Measurements from ENCODE around the gene ARHGAP33. TPM values are rescaled to one million over a fixed set of nuclear protein-coding genes. Genes with fewer than 3 reads are reported as not detected.
A peak's percentile ranks its signal among the peaks of the same experiment; 100 is the strongest.

Gene ARHGAP33
- total RNA-seq, 1 experiment from 2014 or later, result 39.6 TPM

DNA sequence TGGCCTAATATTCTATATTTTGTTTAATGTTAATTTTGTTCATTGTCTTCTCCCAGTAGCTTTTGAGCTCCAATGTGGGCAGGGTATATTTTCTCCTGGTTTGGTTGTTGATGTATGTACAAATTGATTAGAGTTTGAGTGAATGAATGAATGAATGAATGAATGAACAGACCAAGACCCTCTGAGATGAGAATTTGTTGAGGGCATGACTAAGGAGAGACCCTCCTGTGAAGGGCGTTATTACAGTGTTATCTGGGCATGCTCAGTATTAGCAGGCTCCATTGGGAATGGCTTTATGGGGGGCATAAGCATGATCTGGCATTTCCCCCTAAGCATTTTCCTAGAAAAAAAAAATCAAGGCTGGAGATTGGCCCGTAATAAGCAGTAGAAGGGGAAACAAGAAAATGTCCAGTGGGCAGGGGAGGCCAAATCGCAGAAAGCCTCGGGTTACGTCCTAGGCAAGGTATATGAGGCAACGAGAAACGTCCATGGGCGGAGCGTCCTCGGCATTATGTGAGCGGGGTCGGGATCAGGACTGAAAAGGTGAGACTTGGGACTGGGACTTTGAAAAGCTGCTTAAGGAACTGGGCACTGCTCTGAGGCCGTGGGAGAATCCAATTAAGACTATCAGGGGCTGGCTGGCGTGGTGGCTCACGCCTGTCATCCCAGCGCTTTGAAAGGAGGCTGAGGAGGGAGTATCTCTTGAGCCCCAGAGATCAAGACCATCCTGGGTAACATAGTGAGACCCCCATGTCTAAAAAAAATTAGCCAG is 904 bp upstream of the ARHGAP33 start:
- BruUV-seq (replicated peaks), result no TSS peak
- H3K9me3 ChIP-seq (ENCODE audit: low read depth, low read length, poor library complexity, severe bottlenecking), result no peaks in the 10 kb centered on the region
- peaks cover 16% of the 10 kb centered on the region for H3K36me3 ChIP-seq (ENCODE audit: insufficient read depth, low read length, poor library complexity, severe bottlenecking)
- no peaks in the 10 kb centered on the region for H3K27me3 ChIP-seq (replicated peaks; ENCODE audit: insufficient read depth, low read depth, low read length, poor library complexity)
- TF ChIP-seq CTCF (conservative IDR thresholded peaks at IDR 0.05; ENCODE audit: low read depth, low read length) (no peak), EZH2 (IDR thresholded peaks at IDR 0.05; ENCODE audit: borderline replicate concordance, low read depth, low read length, poor library complexity, severe bottlenecking) (no peak)
- POLR2A ChIA-PET (ENCODE audit: low non-redundant PET), result no interaction called here
- H3K4me1 ChIP-seq (ENCODE audit: insufficient read depth, low read length, poor library complexity, severe bottlenecking), result peaks cover 13% of the 10 kb centered on the region
- DNase-seq (ENCODE audit: low spot score), result no peak
- H3K27ac ChIP-seq (ENCODE audit: low read depth, low read length, poor library complexity, severe bottlenecking), result no peak overlapping the region
- intact Hi-C loops (cut with micrococcal nuclease; ENCODE audit: unreplicated experiment), result no loop called here
- H3K4me3 ChIP-seq (ENCODE audit: low read depth, low read length, poor library complexity, severe bottlenecking), result peak overlapping the region; percentile 81
- CTCF ChIA-PET, result no interaction called here

GRCh38 chr19:35775046-35775297 is 392 bp upstream of the ARHGAP33 start:
- CTCF ChIA-PET, result no interaction called here
- Histone ChIP-seq H3K27ac (ENCODE audit: low read depth, low read length, poor library complexity, severe bottlenecking) (no peak overlapping the region), H3K27me3 (replicated peaks; ENCODE audit: insufficient read depth, low read depth, low read length, poor library complexity) (no peaks in the 10 kb centered on the region), H3K4me1 (ENCODE audit: insufficient read depth, low read length, poor library complexity, severe bottlenecking) (peaks cover 13% of the 10 kb centered on the region), H3K4me3 (ENCODE audit: low read depth, low read length, poor library complexity, severe bottlenecking) (peak overlapping the region; percentile 81), H3K9me3 (ENCODE audit: low read depth, low read length, poor library complexity, severe bottlenecking) (no peaks in the 10 kb centered on the region), H3K36me3 (ENCODE audit: insufficient read depth, low read length, poor library complexity, severe bottlenecking) (peaks cover 16% of the 10 kb centered on the region)
- DNase-seq (ENCODE audit: low spot score), result no peak
- POLR2A ChIA-PET (ENCODE audit: low non-redundant PET), result no interaction called here
- BruUV-seq (replicated peaks), result no TSS peak
- no peak for TF ChIP-seq CTCF (conservative IDR thresholded peaks at IDR 0.05; ENCODE audit: low read depth, low read length)
- no peak for TF ChIP-seq EZH2 (IDR thresholded peaks at IDR 0.05; ENCODE audit: borderline replicate concordance, low read depth, low read length, poor library complexity, severe bottlenecking)
- intact Hi-C loops (cut with micrococcal nuclease; ENCODE audit: unreplicated experiment), result no loop called here

DNA sequence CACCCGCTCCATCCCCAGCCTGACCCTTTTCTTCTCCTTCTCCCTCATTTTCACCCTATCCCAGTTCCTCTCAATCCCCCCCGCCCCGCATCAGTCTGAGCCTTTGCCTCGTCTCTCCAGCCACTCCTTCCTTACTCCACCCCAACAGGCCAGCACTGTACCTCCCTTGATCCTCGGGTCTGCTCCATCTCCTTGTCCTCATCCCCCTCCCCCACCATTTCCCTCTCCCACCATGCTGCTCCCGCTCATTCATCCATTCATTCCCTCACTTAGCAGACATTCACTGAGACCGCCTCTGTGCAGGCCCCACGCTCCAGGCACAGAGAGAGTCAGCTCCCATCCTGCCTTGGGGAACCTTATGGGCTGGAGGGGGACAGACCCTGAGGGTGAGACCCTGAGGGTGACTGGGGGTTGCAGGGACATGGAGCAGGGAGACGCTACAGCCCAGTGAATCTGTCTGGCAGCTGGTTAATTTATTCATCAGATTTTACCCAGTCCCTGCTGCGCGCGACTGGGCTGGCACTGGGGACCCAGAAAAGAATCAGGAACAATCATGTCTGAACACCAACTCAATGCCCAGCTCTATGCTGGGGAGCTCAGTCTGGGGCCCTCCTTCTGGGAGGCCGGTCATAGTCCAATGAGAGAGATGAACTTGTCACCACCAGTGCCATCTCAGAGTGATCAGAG is 881 bp downstream of the ARHGAP33 start:
- intact Hi-C loops (cut with micrococcal nuclease; ENCODE audit: unreplicated experiment), result no loop called here
- Histone ChIP-seq H3K27me3 (replicated peaks; ENCODE audit: insufficient read depth, low read depth, low read length, poor library complexity) (no peaks in the 10 kb centered on the region), H3K4me3 (ENCODE audit: low read depth, low read length, poor library complexity, severe bottlenecking) (peak overlapping the region; percentile 81), H3K27ac (ENCODE audit: low read depth, low read length, poor library complexity, severe bottlenecking) (peak overlapping the region; percentile 37), H3K9me3 (ENCODE audit: low read depth, low read length, poor library complexity, severe bottlenecking) (no peaks in the 10 kb centered on the region), H3K36me3 (ENCODE audit: insufficient read depth, low read length, poor library complexity, severe bottlenecking) (peaks cover 19% of the 10 kb centered on the region), H3K4me1 (ENCODE audit: insufficient read depth, low read length, poor library complexity, severe bottlenecking) (peaks cover 13% of the 10 kb centered on the region)
- no TSS peak for BruUV-seq (replicated peaks)
- ChIA-PET POLR2A (ENCODE audit: low non-redundant PET) (no interaction called here), CTCF (no interaction called here)
- TF ChIP-seq EZH2 (IDR thresholded peaks at IDR 0.05; ENCODE audit: borderline replicate concordance, low read depth, low read length, poor library complexity, severe bottlenecking) (no peak), CTCF (conservative IDR thresholded peaks at IDR 0.05; ENCODE audit: low read depth, low read length) (no peak)
- no peak for DNase-seq (ENCODE audit: low spot score)

All from A673 (cell line).